ENCODE results near the gene FAM149A. TPM values are rescaled to one million over a fixed set of nuclear protein-coding genes. Genes with fewer than 3 reads are reported as not detected.

FAM149A gene
- total RNA-seq, 1 donor from 2014 or later = 5.8 TPM

GRCh38 chr4:186146458-186146857, 42.0 kb downstream of the FAM149A start:
- TF ChIP-seq, protein P1, sequence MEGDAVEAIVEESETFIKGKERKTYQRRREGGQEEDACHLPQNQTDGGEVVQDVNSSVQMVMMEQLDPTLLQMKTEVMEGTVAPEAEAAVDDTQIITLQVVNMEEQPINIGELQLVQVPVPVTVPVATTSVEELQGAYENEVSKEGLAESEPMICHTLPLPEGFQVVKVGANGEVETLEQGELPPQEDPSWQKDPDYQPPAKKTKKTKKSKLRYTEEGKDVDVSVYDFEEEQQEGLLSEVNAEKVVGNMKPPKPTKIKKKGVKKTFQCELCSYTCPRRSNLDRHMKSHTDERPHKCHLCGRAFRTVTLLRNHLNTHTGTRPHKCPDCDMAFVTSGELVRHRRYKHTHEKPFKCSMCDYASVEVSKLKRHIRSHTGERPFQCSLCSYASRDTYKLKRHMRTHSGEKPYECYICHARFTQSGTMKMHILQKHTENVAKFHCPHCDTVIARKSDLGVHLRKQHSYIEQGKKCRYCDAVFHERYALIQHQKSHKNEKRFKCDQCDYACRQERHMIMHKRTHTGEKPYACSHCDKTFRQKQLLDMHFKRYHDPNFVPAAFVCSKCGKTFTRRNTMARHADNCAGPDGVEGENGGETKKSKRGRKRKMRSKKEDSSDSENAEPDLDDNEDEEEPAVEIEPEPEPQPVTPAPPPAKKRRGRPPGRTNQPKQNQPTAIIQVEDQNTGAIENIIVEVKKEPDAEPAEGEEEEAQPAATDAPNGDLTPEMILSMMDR (IDR thresholded peaks at IDR 0.05) = no peak
- no peaks in the 10 kb centered on the region for H3K36me3 Mint-ChIP-seq (ENCODE audit: low read depth)
- H3K9me3 Mint-ChIP-seq (ENCODE audit: low read depth) = no peaks in the 10 kb centered on the region
- no peak for DNase-seq (ENCODE audit: low spot score)
- H3K4me1 Mint-ChIP-seq (ENCODE audit: low read depth) = peaks cover 15% of the 10 kb centered on the region
- no peaks in the 10 kb centered on the region for H3K27me3 Mint-ChIP-seq (ENCODE audit: low read depth)
- no peak overlapping the region for H3K27ac Mint-ChIP-seq (ENCODE audit: unreplicated experiment)
- no peak overlapping the region for H3K4me3 Mint-ChIP-seq (ENCODE audit: unreplicated experiment)

- no peaks in the 10 kb centered on the region for H3K27me3 Mint-ChIP-seq (ENCODE audit: low read depth)
- no peak overlapping the region for H3K4me3 Mint-ChIP-seq (ENCODE audit: unreplicated experiment)
- H3K36me3 Mint-ChIP-seq (ENCODE audit: low read depth) = peaks cover 3% of the 10 kb centered on the region
These were observed 44.0 kb downstream of the FAM149A start for GRCh38 chr4:186148336-186148975.

GRCh38 chr4:186149872-186150271, 45.4 kb downstream of the FAM149A start:
- H3K27ac Mint-ChIP-seq (ENCODE audit: unreplicated experiment) = no peak overlapping the region
- peaks cover 5% of the 10 kb centered on the region for H3K36me3 Mint-ChIP-seq (ENCODE audit: low read depth)
- no peaks in the 10 kb centered on the region for H3K9me3 Mint-ChIP-seq (ENCODE audit: low read depth)
- no peak for DNase-seq (ENCODE audit: low spot score)
- peaks cover 8% of the 10 kb centered on the region for H3K4me1 Mint-ChIP-seq (ENCODE audit: low read depth)
- H3K27me3 Mint-ChIP-seq (ENCODE audit: low read depth) = no peaks in the 10 kb centered on the region
- TF ChIP-seq, protein P1 (IDR thresholded peaks at IDR 0.05) = peak; percentile 79
- H3K4me3 Mint-ChIP-seq (ENCODE audit: unreplicated experiment) = no peak overlapping the region

More at GRCh38 chr4:186148336-186148975, 44.0 kb downstream of the FAM149A start:
- Mint-ChIP-seq H3K4me1 (ENCODE audit: low read depth) (peaks cover 15% of the 10 kb centered on the region), H3K27ac (ENCODE audit: unreplicated experiment) (no peak overlapping the region), H3K9me3 (ENCODE audit: low read depth) (no peaks in the 10 kb centered on the region)
- TF ChIP-seq, protein P1 (IDR thresholded peaks at IDR 0.05) = no peak
- no peak for DNase-seq (ENCODE audit: low spot score)

- H3K4me3 Mint-ChIP-seq (ENCODE audit: unreplicated experiment) = no peak overlapping the region
- no peaks in the 10 kb centered on the region for H3K27me3 Mint-ChIP-seq (ENCODE audit: low read depth)
- no peak for DNase-seq (ENCODE audit: low spot score)
- H3K36me3 Mint-ChIP-seq (ENCODE audit: low read depth) = peaks cover 9% of the 10 kb centered on the region
- H3K9me3 Mint-ChIP-seq (ENCODE audit: low read depth) = no peaks in the 10 kb centered on the region
- TF ChIP-seq, protein P1 (IDR thresholded peaks at IDR 0.05) = no peak
- no peaks in the 10 kb centered on the region for H3K4me1 Mint-ChIP-seq (ENCODE audit: low read depth)
- H3K27ac Mint-ChIP-seq (ENCODE audit: unreplicated experiment) = no peak overlapping the region
These were observed 46.4 kb downstream of the FAM149A start for GRCh38 chr4:186150926-186151325.

DNA sequence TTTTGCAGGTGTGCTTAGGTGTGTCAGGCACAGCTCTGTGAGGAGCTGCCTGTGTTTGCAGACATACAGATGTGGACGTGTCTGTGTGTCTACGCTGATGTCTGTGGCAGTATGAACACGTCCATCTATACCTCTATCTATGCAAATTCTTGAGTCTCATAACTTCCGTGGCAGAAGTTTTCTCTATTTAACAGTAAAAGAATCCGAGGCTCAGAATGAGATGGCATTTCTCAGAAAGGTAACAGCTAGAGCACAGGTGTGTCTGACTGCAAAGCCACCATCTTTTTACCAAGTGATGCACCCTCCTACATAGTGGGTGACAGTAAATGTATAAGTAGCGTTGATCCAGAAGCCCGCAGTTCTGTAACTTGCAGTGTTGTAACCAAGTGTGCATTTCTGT, 47.0 kb downstream of the FAM149A start:
- Mint-ChIP-seq H3K9me3 (ENCODE audit: low read depth) (no peaks in the 10 kb centered on the region), H3K4me3 (ENCODE audit: unreplicated experiment) (no peak overlapping the region), H3K27me3 (ENCODE audit: low read depth) (no peaks in the 10 kb centered on the region), H3K4me1 (ENCODE audit: low read depth) (no peaks in the 10 kb centered on the region), H3K36me3 (ENCODE audit: low read depth) (peaks cover 10% of the 10 kb centered on the region), H3K27ac (ENCODE audit: unreplicated experiment) (no peak overlapping the region)
- DNase-seq (ENCODE audit: low spot score) = no peak
- TF ChIP-seq, protein P1 (IDR thresholded peaks at IDR 0.05) = no peak

All from chondrocyte (in vitro differentiated cells).